GM23338 (cell line): Measurements from ENCODE around the gene AKR7A3. TPM values are rescaled to one million over a fixed set of nuclear protein-coding genes. Genes with fewer than 3 reads are reported as not detected.

ENCODE experiments used
- ATAC-seq: fragments of 200-7000 bp; cut with Tn5 transposase; 3 replicates; pipeline ENCODE4 v1.9.1; 2020
- DNase-seq: peaks from one replicate; pipeline ENCODE4 v3.0.0-alpha.2; 2015; ENCODE audit warnings: low spot score
- H2AFZ ChIP-seq: fragments of 200-600 bp; sonication (generic); 2 replicates; pipeline ENCODE4 v1.8.0; 2016; ENCODE audit warnings: antibody characterized with exemption, mild to moderate bottlenecking, moderate library complexity
- H3F3A ChIP-seq: fragments of 200-600 bp; sonication (generic); replicated peaks from 2 replicates; pipeline ENCODE4 v1.8.0; 2017; ENCODE audit warnings: antibody characterized with exemption, mixed run types, low read depth
- H3K27ac ChIP-seq: fragments of 200-600 bp; sonication (generic); 2 replicates; pipeline ENCODE4 v1.6.1; 2016; ENCODE audit warnings: low read depth
- H3K27me3 ChIP-seq: fragments of 200-600 bp; sonication (generic); 2 replicates; pipeline ENCODE4 v1.8.0; 2016; ENCODE audit warnings: mild to moderate bottlenecking, mixed run types, moderate library complexity; ENCODE audit not compliant: insufficient read depth
- H3K36me3 ChIP-seq: fragments of 200-600 bp; sonication (generic); 2 replicates; pipeline ENCODE4 v1.8.0; 2016; ENCODE audit warnings: mild to moderate bottlenecking; ENCODE audit not compliant: insufficient read depth
- H3K4me1 ChIP-seq: fragments of 200-600 bp; sonication (generic); 2 replicates; pipeline ENCODE4 v1.8.0; 2016; ENCODE audit warnings: mild to moderate bottlenecking, moderate library complexity; ENCODE audit not compliant: insufficient read depth
- H3K4me2 ChIP-seq: fragments of 200-600 bp; sonication (generic); 2 replicates; pipeline ENCODE4 v1.7.1; 2017; ENCODE audit warnings: mixed run types
- H3K4me3 ChIP-seq: fragments of 200-600 bp; sonication (generic); 2 replicates; pipeline ENCODE4 v1.6.1; 2016; ENCODE audit warnings: mixed run types
- H3K79me2 ChIP-seq: fragments of 200-600 bp; sonication (generic); replicated peaks from 2 replicates; pipeline ENCODE4 v1.8.0; 2017; ENCODE audit warnings: mild to moderate bottlenecking; ENCODE audit not compliant: insufficient read depth
- H3K9me2 ChIP-seq: fragments of 200-600 bp; sonication (generic); 2 replicates; pipeline ENCODE4 v1.8.0; 2017; ENCODE audit not compliant: insufficient read depth
- H4K20me1 ChIP-seq: fragments of 200-600 bp; sonication (generic); replicated peaks from 2 replicates; pipeline ENCODE4 v1.8.0; 2017; ENCODE audit warnings: mild to moderate bottlenecking; ENCODE audit not compliant: insufficient read depth
- H3K27ac Mint-ChIP-seq: 2 replicates; pipeline ENCODE4 v1.8.0; 2020; ENCODE audit warnings: inconsistent platforms, mild to moderate bottlenecking, moderate library complexity, mixed read lengths
- H3K27me3 Mint-ChIP-seq: 3 replicates; pipeline ENCODE4 v1.8.0; 2022; ENCODE audit warnings: low read depth, mild to moderate bottlenecking, moderate library complexity, mixed read lengths, inconsistent platforms; ENCODE audit not compliant: insufficient read depth, poor library complexity
- H3K36me3 Mint-ChIP-seq: 3 replicates; pipeline ENCODE4 v1.8.0; 2021; ENCODE audit warnings: low read depth, mild to moderate bottlenecking, inconsistent platforms, moderate library complexity, mixed read lengths
- H3K4me1 Mint-ChIP-seq: 3 replicates; pipeline ENCODE4 v1.8.0; 2020; ENCODE audit warnings: mild to moderate bottlenecking, inconsistent platforms, mixed read lengths
- H3K4me3 Mint-ChIP-seq: 3 replicates; pipeline ENCODE4 v1.8.0; 2021; ENCODE audit warnings: moderate library complexity, mild to moderate bottlenecking, inconsistent platforms, mixed read lengths
- H3K9me3 Mint-ChIP-seq: 3 replicates; pipeline ENCODE4 v1.8.0; 2020; ENCODE audit warnings: moderate library complexity, mild to moderate bottlenecking, inconsistent platforms, mixed read lengths
- CREB1 ChIP-seq: fragments of 250-450 bp; sonication (Bioruptor Pico); IDR thresholded peaks from 2 replicates; pipeline ENCODE4 v1.5.0; 2020; ENCODE audit warnings: low read depth, mild to moderate bottlenecking, moderate library complexity
- CTCF ChIP-seq, 2 experiments: fragments of 200-600 bp in 1 of 2; sonication (generic) in 1 of 2; conservative IDR thresholded peaks; 2 replicates each; pipeline versions ENCODE4 v1.5.1 to v1.6.1; 2016 to 2017; ENCODE audit warnings: antibody characterized with exemption in 2 of 2, low read depth in 2 of 2, mild to moderate bottlenecking in 2 of 2, moderate library complexity in 1 of 2
- ETS1 ChIP-seq: IDR thresholded peaks from 2 replicates; pipeline ENCODE4 v1.6.1; 2016; ENCODE audit warnings: antibody characterized with exemption
- EZH2 ChIP-seq: fragments of 200-600 bp; sonication (generic); IDR thresholded peaks from one replicate; pipeline ENCODE4 v1.8.0; 2017; ENCODE audit warnings: antibody characterized with exemption, mild to moderate bottlenecking, low read depth; ENCODE audit not compliant: unreplicated experiment
- EZH2phosphoT487 ChIP-seq: fragments of 200-600 bp; sonication (generic); IDR thresholded peaks from one replicate; pipeline ENCODE4 v1.8.1; 2018; ENCODE audit warnings: antibody characterized with exemption; ENCODE audit not compliant: unreplicated experiment
- JUNB ChIP-seq: IDR thresholded peaks from one replicate; pipeline ENCODE4 v1.6.1; 2016; ENCODE audit warnings: antibody characterized with exemption; ENCODE audit not compliant: unreplicated experiment
- NANOG ChIP-seq: IDR thresholded peaks from 2 replicates; pipeline ENCODE4 v1.6.1; 2016; ENCODE audit warnings: antibody characterized with exemption, borderline replicate concordance
- POLR2AphosphoS5 ChIP-seq: IDR thresholded peaks from 2 replicates; pipeline ENCODE4 v1.6.1; 2016; ENCODE audit warnings: antibody characterized with exemption, low read depth
- REST ChIP-seq: IDR thresholded peaks from one replicate; pipeline ENCODE4 v1.6.1; 2018; ENCODE audit warnings: antibody characterized with exemption; ENCODE audit not compliant: unreplicated experiment
- STAT1 ChIP-seq: IDR thresholded peaks from one replicate; pipeline ENCODE4 v1.6.1; 2016; ENCODE audit warnings: antibody characterized with exemption; ENCODE audit not compliant: unreplicated experiment
- ZNF114 ChIP-seq: fragments of 250-450 bp; sonication (Bioruptor Pico); IDR thresholded peaks from 2 replicates; pipeline ENCODE4 v1.5.0; 2020; ENCODE audit warnings: mild to moderate bottlenecking, moderate library complexity
- ZNF331 ChIP-seq: fragments of 250-450 bp; sonication (Bioruptor Pico); IDR thresholded peaks from 2 replicates; pipeline ENCODE4 v1.5.0; 2020; ENCODE audit warnings: low read depth, mild to moderate bottlenecking, moderate library complexity
- ZNF462 ChIP-seq: fragments of 250-450 bp; sonication (Bioruptor Pico); IDR thresholded peaks from 2 replicates; pipeline ENCODE4 v1.5.0; 2020; ENCODE audit warnings: mild to moderate bottlenecking, moderate library complexity
- polyA plus RNA-seq: library from polyadenylated mRNA; unstranded; fragments of >200 nt; fragmentation: Nextera tagmentation; extraction: Ambion mirVana; gene quantifications from 2 replicates; pipeline ENCODE4 v1.2.1, GENCODE V29; 2016
- total RNA-seq: library from RNA; depleted of rRNA; stranded (reverse); fragments of >200 nt; shearing (Covaris generic); gene quantifications from 2 replicates; pipeline ENCODE4 v1.2.3, GENCODE V29; 2014

Gene AKR7A3
- total and polyA plus RNA-seq, 2 experiments from 2014 or later: 0.14 to 0.86 TPM

GRCh38 chr1:19306941-19307340 lies 18.4 kb upstream of the AKR7A3 start:
- Mint-ChIP-seq H3K4me1 (peaks cover 6% of the 10 kb centered on the region; the same call in 2 of the 3 replicates), H3K36me3 (peaks cover 52% of the 10 kb centered on the region), H3K4me3 (no peak overlapping the region), H3K9me3 (no peaks in the 10 kb centered on the region), H3K27ac (no peak overlapping the region), H3K27me3 (peaks cover 7% of the 10 kb centered on the region)
- TF ChIP-seq STAT1 (no peak), EZH2phosphoT487 (no peak), REST (no peak), CREB1 (no peak), EZH2 (no peak), ZNF331 (CRISPR knock-in tag) (no peak), ZNF462 (CRISPR knock-in tag) (no peak), POLR2AphosphoS5 (no peak), ETS1 (no peak), CTCF (conservative IDR thresholded peaks at IDR 0.05; ENCODE audit: low read depth in 2 of 2) (no peak), ZNF114 (CRISPR knock-in tag) (no peak), JUNB (no peak), NANOG (no peak)
- H2AFZ ChIP-seq: no peak overlapping the region
- H3K4me1 ChIP-seq: 0 out of 2 replicates have a peak, but pooled peaks cover 8% of the 10 kb centered on the region
- no peaks in the 10 kb centered on the region for H3F3A ChIP-seq
- no peak for ATAC-seq
- DNase-seq: no peak
- no peak overlapping the region for H3K4me3 ChIP-seq
- no peaks in the 10 kb centered on the region; the same call in 1 of the 2 replicates for H3K79me2 ChIP-seq
- no peaks in the 10 kb centered on the region for H3K9me2 ChIP-seq
- no peaks in the 10 kb centered on the region for H3K36me3 ChIP-seq
- H3K4me2 ChIP-seq: no peak overlapping the region
- H3K27me3 ChIP-seq: peaks cover 10% of the 10 kb centered on the region
- H3K27ac ChIP-seq: no peak overlapping the region
- H4K20me1 ChIP-seq: peaks cover 3% of the 10 kb centered on the region; the same call in 1 of the 2 replicates
